ENCODE results near the gene DBH.

- no peak for TF ChIP-seq POLR2A (IDR thresholded peaks at IDR 0.05)
- no peak for TF ChIP-seq CTCF (IDR thresholded peaks at IDR 0.05)
These were observed 29.5 kb upstream of the DBH start for GRCh38 chr9:133606708-133607025.
